NCI-H2196 (cell line): ENCODE results near the gene MIXL1.
"Not testable (repeated sequence)": the region's sequence is repeated elsewhere in the genome, so short reads cannot be mapped to it uniquely, and the experiment has no call there.

Experiments used
- DNase-seq: peaks from one replicate; lab custom pipeline; 2025; ENCODE audit not compliant: unreplicated experiment; lab: John Stamatoyannopoulos, UW

The MIXL1 gene

DNA sequence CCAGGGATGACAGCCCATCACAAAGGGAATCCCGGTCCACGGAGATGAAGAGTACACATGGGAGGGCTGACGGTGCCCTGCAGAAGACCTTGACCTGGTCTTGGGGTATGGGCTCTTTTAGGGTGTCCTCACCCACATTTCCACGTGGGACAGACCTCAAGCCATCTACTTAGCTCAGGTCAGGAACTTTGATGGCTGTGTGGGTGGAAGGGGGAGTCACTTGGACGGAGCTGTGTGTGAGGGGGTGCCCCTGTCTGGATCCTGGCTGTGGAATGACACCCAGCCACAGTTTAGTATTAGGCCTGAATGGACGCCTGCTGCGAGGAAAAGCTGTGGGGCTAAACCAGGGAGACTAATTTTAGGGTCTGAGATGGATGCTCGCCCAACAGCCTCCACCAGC lies 10.9 kb upstream of the MIXL1 start:
- no peak for DNase-seq

DNA sequence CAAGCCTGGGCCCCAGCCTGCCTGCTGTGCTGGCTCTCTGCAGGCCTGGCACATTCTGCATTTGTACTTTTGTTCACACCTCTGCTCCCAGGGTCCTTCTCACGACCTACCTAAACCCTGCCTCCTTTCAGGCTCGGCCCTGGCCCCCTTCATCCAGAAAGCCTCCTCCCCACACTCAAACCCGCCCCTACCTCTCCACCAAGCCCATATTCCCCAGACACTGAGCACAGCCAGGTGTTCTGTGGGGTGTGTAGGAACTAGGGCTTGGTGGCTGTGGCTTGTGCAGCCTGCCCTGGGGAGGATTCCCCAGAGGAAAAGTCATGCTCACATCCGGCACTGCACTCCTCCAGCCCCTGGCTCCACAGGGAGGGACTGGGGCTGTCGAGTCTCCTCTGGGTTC lies 8.2 kb upstream of the MIXL1 start:
- no peak for DNase-seq

- no peak for DNase-seq
Measured at GRCh38 chr1:226216056-226216455, 7.4 kb upstream of the MIXL1 start.

DNA sequence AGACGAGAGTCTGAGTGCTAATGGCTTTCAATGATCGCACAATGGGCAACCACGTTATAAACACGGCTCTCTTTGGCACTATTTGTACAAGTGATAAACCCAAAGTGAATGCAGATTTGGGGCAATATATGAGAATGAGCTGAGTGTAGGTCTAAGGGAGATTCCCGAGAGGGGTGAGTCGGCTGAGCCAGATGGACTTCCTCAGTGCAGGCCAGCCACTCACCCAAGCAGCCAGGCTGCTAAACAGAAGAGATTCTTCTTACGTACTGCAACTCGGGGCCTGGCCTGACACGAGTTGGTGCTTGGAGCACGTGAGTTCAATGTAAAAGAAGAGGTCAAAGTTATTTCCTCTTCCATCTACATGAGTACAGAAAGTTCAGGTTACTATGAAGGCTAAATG lies 6.2 kb upstream of the MIXL1 start:
- DNase-seq, result no peak

GRCh38 chr1:226220473-226221189 lies 2.8 kb upstream of the MIXL1 start:
- no peak for DNase-seq

DNA sequence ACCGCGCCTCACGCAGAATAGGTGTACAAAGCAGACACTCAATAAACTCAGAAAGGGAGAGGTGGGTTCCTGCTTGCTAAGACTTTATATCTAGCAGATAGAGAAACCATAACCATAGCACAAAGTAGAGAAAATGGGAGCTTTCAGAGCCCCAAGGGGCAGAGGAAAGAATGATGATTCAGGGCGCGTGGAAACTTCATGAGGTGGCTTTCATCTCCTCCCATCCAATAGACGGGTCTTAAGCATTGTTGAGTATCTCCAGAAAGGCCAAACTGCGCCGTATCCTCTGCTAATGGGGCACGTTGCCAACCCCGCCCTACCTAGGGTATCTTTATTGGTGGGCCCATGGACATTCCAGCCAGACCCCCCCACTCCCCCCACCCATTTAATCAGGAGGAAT lies 778 bp upstream of the MIXL1 start:
- DNase-seq, result no peak

GRCh38 chr1:226223786-226224244 lies 351 bp downstream of the MIXL1 start:
- DNase-seq, result no peak

DNA sequence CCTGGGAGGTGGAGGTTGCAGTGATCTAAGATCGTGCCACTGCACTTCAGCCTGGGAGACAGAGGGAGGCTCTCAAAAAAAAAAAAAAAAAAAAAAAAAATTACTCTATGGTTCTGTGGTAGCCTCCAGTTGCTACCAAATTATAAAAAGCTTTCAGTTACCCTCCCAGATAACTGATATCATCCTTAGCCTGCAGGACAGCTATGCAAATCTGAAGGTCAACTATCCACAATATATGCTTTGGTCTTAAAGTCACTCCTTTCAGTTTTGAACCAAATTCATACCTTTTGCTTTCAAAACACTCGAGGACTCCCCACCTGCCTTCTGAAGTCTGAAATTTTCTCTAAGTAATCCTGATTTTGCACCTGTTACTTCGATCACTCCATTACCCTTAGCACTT lies 3.1 kb downstream of the MIXL1 start:
- DNase-seq, result no peak

DNA sequence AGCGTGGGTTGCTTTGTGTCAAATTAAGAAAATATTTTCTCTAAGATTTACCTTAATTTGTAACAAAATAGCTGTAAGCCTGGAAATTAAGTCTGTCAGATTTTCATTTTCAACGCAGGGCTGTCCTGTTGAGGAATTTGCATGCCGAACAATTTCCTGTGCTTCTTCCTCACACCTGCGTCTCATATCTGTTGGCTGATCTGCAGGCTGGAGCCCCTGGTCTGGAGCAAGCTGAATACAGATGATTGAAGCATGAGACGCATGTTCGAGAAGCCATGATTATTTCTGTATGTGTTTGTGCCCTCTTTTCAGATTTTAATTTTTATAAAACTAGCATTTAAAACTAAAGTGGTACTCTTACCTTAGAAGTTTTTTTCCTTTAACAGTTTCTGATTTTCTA lies 9.8 kb downstream of the MIXL1 start:
- no peak for DNase-seq

GRCh38 chr1:226233806-226234205 lies 10.3 kb downstream of the MIXL1 start:
- DNase-seq, result no peak

- DNase-seq, result no peak
Measured at GRCh38 chr1:226236826-226237225, 13.4 kb downstream of the MIXL1 start.

- DNase-seq, result no peak
Measured at GRCh38 chr1:226239421-226239820, 16.0 kb downstream of the MIXL1 start.

DNA sequence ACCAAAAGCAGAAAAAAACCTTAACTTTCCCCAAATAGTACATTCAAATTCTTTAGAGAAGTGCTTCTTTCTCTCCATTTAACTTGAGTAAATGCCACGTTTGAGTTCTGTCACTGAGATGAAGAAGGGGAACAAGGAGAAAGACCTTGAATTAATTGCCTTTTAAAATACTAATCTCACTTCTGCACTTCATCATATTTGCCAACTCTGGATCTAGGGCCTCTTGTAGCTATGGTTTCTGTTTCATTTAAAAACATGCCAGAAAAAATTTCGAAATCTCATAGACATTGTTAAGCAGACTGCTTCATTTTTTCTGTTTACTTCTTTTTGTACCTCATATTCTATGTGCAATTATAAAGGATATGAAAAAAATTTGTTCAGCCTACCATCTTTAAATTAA lies 24.6 kb downstream of the MIXL1 start:
- DNase-seq, result no peak

DNA sequence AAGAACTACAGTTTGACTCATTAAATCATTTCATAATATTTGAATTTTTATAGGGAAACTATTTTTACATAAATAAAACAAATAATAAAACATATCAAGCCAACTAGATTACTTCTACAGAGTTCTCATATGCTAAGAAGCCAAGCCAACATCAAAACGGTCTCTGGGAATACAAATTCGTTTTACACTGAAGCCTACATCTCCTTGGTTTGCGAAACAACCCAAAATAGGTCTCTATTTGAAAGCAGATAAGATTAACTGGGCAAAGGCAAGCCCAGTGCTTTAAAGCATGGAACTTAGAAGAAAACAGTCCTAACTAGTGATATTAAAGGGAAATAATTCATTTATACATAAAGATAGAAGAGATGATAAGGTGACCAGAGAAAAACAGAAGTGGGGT lies 25.3 kb downstream of the MIXL1 start:
- DNase-seq, result no peak

DNA sequence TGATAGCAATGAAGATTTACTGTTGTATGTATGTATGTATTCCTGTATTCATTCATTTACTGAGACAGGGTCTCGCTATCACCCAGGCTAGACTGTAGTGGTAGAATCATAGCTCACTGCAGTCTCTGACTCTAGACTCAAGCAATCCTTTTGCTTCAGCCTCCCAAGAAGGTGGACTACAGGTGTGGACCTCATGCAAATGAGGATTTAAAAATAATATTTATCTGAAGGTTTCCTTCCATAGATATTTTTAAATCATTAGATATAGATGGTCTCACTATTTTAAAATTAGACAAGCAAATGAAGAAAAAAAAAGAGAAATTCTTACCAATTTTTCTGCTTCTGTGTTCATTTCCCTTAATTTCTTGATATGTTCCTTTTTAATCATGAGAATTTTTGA lies 27.0 kb downstream of the MIXL1 start:
- no peak for DNase-seq

DNA sequence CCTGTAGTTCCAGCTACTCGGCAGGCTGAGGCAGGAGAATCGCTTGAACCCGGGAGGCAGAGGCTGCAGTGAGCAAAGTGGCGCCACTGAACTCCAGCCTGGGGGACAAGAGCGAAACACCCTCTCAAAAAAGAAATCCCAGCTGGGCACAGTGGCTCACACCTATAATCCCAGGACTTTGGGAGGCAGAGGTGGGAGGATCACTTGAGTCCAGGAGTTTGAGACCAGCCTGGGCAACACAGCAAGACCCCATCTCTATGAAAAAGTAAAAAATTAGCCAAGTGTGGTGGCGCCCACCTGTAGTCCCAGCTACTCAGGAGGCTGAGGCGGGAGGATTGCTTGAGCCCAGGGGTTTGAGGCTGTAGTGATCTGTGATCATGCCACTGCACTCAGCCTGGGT lies 29.4 kb downstream of the MIXL1 start:
- not testable (repeated sequence) for DNase-seq

GRCh38 chr1:226253933-226254332 lies 30.5 kb downstream of the MIXL1 start:
- DNase-seq, result no peak

DNA sequence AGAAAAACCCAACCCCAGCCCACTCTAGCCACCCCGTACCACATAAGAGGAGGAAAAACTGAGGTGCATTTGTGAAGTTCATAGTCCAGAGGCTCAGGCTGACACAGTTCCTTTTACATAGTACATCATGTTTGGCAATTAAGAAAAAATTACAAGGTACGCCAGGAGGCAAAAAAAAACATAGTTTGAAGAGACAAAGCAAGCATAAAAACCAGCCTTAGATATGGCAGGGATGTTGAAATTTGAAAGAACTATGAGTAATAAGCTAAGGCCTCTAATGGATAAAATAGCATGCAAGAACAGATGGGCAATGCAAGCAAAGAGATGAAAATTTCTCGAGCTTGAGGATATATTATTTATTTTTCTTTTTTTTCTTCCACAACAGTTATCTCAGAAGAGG lies 31.9 kb downstream of the MIXL1 start:
- no peak for DNase-seq

DNA sequence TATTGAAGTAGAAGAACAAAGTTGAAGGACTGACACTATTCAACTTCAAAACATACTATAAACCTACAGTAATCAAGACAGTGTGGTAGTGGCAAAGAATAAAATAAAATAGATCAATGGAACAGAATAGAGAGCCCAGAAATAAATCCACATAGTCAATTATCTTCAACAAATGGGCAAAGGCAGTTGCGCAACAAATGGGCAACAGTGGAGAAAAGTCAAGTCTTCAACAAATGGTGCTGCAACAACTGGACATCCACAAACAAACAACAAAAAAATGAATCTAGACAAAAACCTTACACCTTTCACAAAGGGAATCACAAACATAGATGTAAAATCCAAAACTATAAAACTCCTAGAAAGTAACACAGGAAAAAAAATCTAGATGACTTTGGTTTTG lies 38.4 kb downstream of the MIXL1 start:
- no peak for DNase-seq

DNA sequence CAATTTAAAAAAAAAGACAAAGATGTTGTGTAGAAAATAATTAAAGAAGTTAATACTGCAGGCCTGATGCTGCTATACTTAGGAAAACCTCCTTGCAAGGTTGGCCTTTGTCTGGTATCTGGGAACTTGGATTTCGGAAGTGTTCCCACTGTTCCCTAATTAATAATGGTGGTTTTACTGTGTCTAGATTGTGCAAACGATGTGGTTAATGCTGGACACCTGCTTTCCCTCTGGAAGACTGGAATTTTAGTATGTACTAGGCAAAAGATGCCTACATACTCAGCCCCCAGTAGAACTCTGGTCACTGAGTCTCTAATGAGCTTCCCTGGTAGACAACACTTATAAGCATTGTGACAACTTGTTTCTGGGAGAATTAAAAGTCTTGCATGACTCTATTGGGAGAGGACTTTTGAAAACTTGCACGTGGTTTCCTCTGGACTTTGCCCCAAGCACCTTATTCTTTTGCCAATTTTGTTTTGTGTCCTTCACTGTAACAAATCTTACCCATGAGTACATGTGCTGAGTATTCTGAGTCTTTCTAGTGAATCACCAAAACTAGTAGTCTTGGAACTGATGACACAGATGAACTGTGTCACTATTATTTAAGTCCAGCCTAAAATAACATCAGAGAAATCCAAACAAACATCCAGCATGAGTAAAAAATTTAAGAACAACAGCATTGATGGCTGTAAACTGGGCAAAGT lies 45.1 kb downstream of the MIXL1 start:
- DNase-seq, result no peak

- DNase-seq, result not testable (repeated sequence)
Measured at GRCh38 chr1:226272233-226272902, 48.9 kb downstream of the MIXL1 start.

DNA sequence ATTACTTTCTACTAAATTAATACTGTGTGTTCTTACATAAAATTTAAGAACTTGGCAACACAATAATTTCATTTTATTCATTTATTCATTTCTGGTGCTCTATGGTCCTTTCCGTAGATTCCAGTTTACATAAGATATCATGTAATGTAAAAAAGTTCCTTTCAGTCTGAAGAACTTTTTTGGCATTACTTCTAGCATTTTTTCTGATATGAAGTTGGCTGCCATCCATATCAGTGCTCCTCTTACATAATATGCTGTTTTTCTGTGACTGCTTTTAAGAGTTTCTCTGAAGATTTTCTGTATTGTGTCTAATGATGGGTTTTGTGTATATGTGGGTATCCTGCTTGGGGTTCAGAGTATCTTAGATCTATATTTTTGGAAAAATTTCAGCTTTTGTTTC lies 50.7 kb downstream of the MIXL1 start:
- DNase-seq, result no peak
